Gastroesophageal sphincter (tissue), 3 donors: ENCODE data around the gene GRIA3.

ENCODE experiments used
- CTCF ChIP-seq, 4 experiments: fragments of 200-600 bp in 2 of 4; fragments of 450-650 bp in 2 of 4; sonication (generic) in 1 of 4; IDR thresholded peaks; one replicate each; pipeline ENCODE4 v1.5.1; 2017 to 2019; ENCODE audit warnings: antibody characterized with exemption in 4 of 4, mild to moderate bottlenecking in 2 of 4, moderate library complexity in 2 of 4
- EP300 ChIP-seq: sonication (generic); formaldehyde crosslinking; IDR thresholded peaks from one replicate; pipeline ENCODE4 v1.6.1; 2017; ENCODE audit warnings: antibody characterized with exemption, mild to moderate bottlenecking
- POLR2A ChIP-seq, 2 donors: fragments of 450-650 bp; IDR thresholded peaks; one replicate each; pipeline ENCODE4 v1.6.1; 2017; ENCODE audit warnings: antibody characterized with exemption in 2 of 2, mild to moderate bottlenecking in 2 of 2, moderate library complexity in 1 of 2
- POLR2AphosphoS5 ChIP-seq: sonication (generic); formaldehyde crosslinking; IDR thresholded peaks from one replicate; pipeline ENCODE4 v1.6.1; 2017; ENCODE audit warnings: antibody characterized with exemption

- TF ChIP-seq POLR2AphosphoS5 (no peak), CTCF (IDR thresholded peaks at IDR 0.05) (no peak), POLR2A (IDR thresholded peaks at IDR 0.05) (no peak), EP300 (no peak)
These were observed 31.5 kb downstream of the GRIA3 start for GRCh38 chrX:123215397-123216089.
